ENCODE results near the gene ZP2. TPM values are rescaled to one million over a fixed set of nuclear protein-coding genes. Genes with fewer than 3 reads are reported as not detected.

Gene ZP2
- total and polyA plus RNA-seq, 4 donors, result not detected

DNA sequence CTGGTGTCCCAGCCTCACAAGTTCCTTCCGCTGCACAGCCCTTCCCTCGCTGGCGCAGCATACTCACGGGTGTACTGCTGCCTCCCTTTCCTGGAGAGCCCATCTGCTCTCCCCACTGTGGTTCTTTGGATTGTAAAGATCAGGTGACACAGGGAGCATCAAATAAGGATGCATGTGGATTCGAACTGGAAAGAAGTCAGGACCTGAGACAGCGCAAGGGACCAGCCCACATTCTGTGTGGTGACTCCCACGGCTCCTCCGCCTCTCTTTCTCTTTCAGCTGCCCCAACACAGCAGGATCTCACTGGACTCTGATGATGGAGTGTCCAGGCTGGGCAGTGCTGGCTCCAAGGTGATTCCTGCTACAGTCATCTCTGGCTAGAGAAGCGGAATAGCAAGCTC, 44.8 kb downstream of the ZP2 start:
- Histone ChIP-seq H3K4me3 (ENCODE audit: low read depth in 1 of 3, low read length in 3 of 3) (no peak overlapping the region), H3K36me3 (ENCODE audit: control insufficient read depth in 4 of 4, insufficient read depth in 3 of 4, low read depth in 1 of 4, low read length in 3 of 4) (peaks cover 0 to 2% (median 0%) of the 10 kb centered on the region in 4 donors), H3K27me3 (ENCODE audit: control insufficient read depth in 4 of 4, insufficient read depth in 4 of 4, low read length in 3 of 4) (no peaks in the 10 kb centered on the region), H3K9me3 (ENCODE audit: control insufficient read depth in 4 of 4, low read length in 3 of 4) (no peaks in the 10 kb centered on the region), H3K9ac (ENCODE audit: low read depth in 1 of 2, low read length in 2 of 2) (no peak overlapping the region), H3K27ac (ENCODE audit: low read depth in 1 of 2, low read length in 2 of 2) (no peak overlapping the region), H3K4me1 (ENCODE audit: control insufficient read depth in 4 of 4, insufficient read depth in 4 of 4, low read length in 3 of 4) (peaks cover 0 to 3% (median 0%) of the 10 kb centered on the region in 4 donors)
- no peak for TF ChIP-seq RXRA (IDR thresholded peaks at IDR 0.05)
- no peak for TF ChIP-seq FOXA2 (IDR thresholded peaks at IDR 0.05)
- TF ChIP-seq FOXA1 (IDR thresholded peaks at IDR 0.05), result no peak
- TF ChIP-seq GABPA (IDR thresholded peaks at IDR 0.05 in 1 of 2, conservative IDR thresholded peaks at IDR 0.05 in 1 of 2), result no peak
- no peak for TF ChIP-seq YY1 (IDR thresholded peaks at IDR 0.05)
- TF ChIP-seq, protein P1, sequence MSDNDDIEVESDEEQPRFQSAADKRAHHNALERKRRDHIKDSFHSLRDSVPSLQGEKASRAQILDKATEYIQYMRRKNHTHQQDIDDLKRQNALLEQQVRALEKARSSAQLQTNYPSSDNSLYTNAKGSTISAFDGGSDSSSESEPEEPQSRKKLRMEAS (IDR thresholded peaks at IDR 0.05), result no peak
- 88% methylated on average over 9 of the region's 9 CpGs for WGBS
- no peak for DNase-seq (ENCODE audit: low spot score)

DNA sequence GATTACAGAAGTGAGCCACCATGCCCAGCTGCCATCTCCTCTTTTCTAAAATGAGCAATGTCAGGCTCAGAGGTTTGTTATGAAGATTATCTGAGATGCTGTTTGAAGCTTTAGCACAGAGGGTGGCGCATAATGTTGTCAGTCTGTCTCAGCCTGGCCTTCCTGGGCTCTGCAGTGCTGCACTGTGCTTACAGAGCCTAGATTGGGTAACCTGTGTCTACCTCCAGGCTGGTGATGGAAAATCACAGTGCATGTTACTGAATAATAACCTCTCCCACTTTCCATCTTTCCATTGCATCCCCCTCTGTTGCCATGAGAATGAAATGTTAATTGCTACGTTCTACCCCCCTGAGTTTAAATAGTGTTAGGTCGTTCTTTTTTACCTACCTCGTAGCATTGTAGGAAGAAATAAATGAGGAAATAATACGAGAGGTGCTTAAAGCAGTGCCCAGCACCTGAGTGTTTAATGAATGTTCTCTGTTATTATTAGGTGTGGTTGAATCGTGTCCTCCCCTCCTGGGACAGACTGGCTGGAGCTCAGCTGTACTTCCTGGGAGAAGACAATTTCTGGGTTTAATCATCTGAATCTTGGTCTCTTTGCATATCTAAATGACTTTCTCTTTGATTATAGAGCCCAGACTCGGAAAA, 46.7 kb downstream of the ZP2 start:
- H3K27me3 ChIP-seq (ENCODE audit: control insufficient read depth in 4 of 4, insufficient read depth in 4 of 4, low read length in 3 of 4), result no peaks in the 10 kb centered on the region
- 93% methylated on average over 7 of the region's 7 CpGs for WGBS
- TF ChIP-seq, protein P2, sequence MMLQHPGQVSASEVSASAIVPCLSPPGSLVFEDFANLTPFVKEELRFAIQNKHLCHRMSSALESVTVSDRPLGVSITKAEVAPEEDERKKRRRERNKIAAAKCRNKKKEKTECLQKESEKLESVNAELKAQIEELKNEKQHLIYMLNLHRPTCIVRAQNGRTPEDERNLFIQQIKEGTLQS (IDR thresholded peaks at IDR 0.05), result no peak
- no peak for TF ChIP-seq JUND (IDR thresholded peaks at IDR 0.05)
- no peak for TF ChIP-seq FOXA2 (IDR thresholded peaks at IDR 0.05)
- no peak for TF ChIP-seq YY1 (IDR thresholded peaks at IDR 0.05)
- no peak for TF ChIP-seq TAF1 (conservative IDR thresholded peaks at IDR 0.05)
- H3K9me3 ChIP-seq (ENCODE audit: control insufficient read depth in 4 of 4, low read length in 3 of 4), result no peaks in the 10 kb centered on the region
- no peak overlapping the region for H3K27ac ChIP-seq (ENCODE audit: low read depth in 1 of 2, low read length in 2 of 2)
- H3K4me3 ChIP-seq (ENCODE audit: low read depth in 1 of 3, low read length in 3 of 3), result no peak overlapping the region
- DNase-seq (ENCODE audit: low spot score), result no peak
- H3K36me3 ChIP-seq (ENCODE audit: control insufficient read depth in 4 of 4, insufficient read depth in 3 of 4, low read depth in 1 of 4, low read length in 3 of 4), result no peaks in the 10 kb centered on the region
- H3K4me1 ChIP-seq (ENCODE audit: control insufficient read depth in 4 of 4, insufficient read depth in 4 of 4, low read length in 3 of 4), result peaks cover 0 to 3% (median 0%) of the 10 kb centered on the region in 4 donors
- H3K9ac ChIP-seq (ENCODE audit: low read depth in 1 of 2, low read length in 2 of 2), result no peak overlapping the region

DNA sequence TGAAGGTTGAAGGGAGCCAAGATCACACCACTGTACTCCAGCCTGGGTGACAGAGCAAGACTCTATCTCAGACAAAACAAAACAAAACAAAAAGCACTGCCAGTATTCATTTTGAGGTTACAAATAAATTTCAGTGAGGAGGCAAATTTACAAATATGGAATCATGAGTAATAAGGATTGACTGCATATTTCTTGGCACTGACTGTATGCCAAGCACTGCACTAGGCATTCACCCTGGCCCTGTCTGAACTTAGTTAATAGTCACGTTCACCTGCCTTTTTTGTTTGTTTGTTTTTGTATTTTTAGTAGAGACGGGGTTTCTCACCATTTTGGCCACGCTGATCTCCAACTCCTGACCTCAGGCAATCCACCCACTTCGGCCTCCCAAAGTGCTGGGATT, 47.8 kb downstream of the ZP2 start:
- Histone ChIP-seq H3K9ac (ENCODE audit: low read depth in 1 of 2, low read length in 2 of 2) (no peak overlapping the region), H3K27ac (ENCODE audit: low read depth in 1 of 2, low read length in 2 of 2) (no peak overlapping the region), H3K36me3 (ENCODE audit: control insufficient read depth in 4 of 4, insufficient read depth in 3 of 4, low read depth in 1 of 4, low read length in 3 of 4) (no peaks in the 10 kb centered on the region), H3K27me3 (ENCODE audit: control insufficient read depth in 4 of 4, insufficient read depth in 4 of 4, low read length in 3 of 4) (no peaks in the 10 kb centered on the region), H3K4me3 (ENCODE audit: low read depth in 1 of 3, low read length in 3 of 3) (no peak overlapping the region), H3K4me1 (ENCODE audit: control insufficient read depth in 4 of 4, insufficient read depth in 4 of 4, low read length in 3 of 4) (peaks cover 0 to 10% (median 3%) of the 10 kb centered on the region in 4 donors), H3K9me3 (ENCODE audit: control insufficient read depth in 4 of 4, low read length in 3 of 4) (no peaks in the 10 kb centered on the region)
- no peak for TF ChIP-seq RAD21 (IDR thresholded peaks at IDR 0.05)
- no peak for TF ChIP-seq FOXA1 (IDR thresholded peaks at IDR 0.05)
- TF ChIP-seq NR2F2 (IDR thresholded peaks at IDR 0.05), result no peak
- TF ChIP-seq GABPA (IDR thresholded peaks at IDR 0.05 in 1 of 2, conservative IDR thresholded peaks at IDR 0.05 in 1 of 2), result no peak
- TF ChIP-seq HNF4A (conservative IDR thresholded peaks at IDR 0.05), result no peak
- no peak for TF ChIP-seq FOXA2 (IDR thresholded peaks at IDR 0.05)
- TF ChIP-seq, protein P2 (IDR thresholded peaks at IDR 0.05), result no peak
- WGBS, result 84% methylated on average over 4 of the region's 4 CpGs
- DNase-seq (ENCODE audit: low spot score), result no peak

GRCh38 chr16:21162661-21163151, 48.7 kb downstream of the ZP2 start:
- WGBS, result 66% methylated on average over 7 of the region's 7 CpGs
- peaks cover 0 to 19% (median 5%) of the 10 kb centered on the region in 4 donors for H3K4me1 ChIP-seq (ENCODE audit: control insufficient read depth in 4 of 4, insufficient read depth in 4 of 4, low read length in 3 of 4)
- TF ChIP-seq FOXA1 (IDR thresholded peaks at IDR 0.05) (no peak), HNF4G (IDR thresholded peaks at IDR 0.05) (no peak), JUND (IDR thresholded peaks at IDR 0.05) (no peak), GABPA (IDR thresholded peaks at IDR 0.05 in 1 of 2, conservative IDR thresholded peaks at IDR 0.05 in 1 of 2) (no peak), EGR1 (IDR thresholded peaks at IDR 0.05; ENCODE audit: low read depth in 2 of 2) (no peak), HNF4A (conservative IDR thresholded peaks at IDR 0.05) (no peak), TAF1 (conservative IDR thresholded peaks at IDR 0.05) (no peak), NR2F2 (IDR thresholded peaks at IDR 0.05) (no peak), RAD21 (IDR thresholded peaks at IDR 0.05) (no peak), YY1 (IDR thresholded peaks at IDR 0.05) (no peak), RXRA (IDR thresholded peaks at IDR 0.05) (no peak)
- TF ChIP-seq, protein P2 (IDR thresholded peaks at IDR 0.05), result no peak
- TF ChIP-seq, protein P1 (IDR thresholded peaks at IDR 0.05), result no peak
- TF ChIP-seq, protein P3, sequence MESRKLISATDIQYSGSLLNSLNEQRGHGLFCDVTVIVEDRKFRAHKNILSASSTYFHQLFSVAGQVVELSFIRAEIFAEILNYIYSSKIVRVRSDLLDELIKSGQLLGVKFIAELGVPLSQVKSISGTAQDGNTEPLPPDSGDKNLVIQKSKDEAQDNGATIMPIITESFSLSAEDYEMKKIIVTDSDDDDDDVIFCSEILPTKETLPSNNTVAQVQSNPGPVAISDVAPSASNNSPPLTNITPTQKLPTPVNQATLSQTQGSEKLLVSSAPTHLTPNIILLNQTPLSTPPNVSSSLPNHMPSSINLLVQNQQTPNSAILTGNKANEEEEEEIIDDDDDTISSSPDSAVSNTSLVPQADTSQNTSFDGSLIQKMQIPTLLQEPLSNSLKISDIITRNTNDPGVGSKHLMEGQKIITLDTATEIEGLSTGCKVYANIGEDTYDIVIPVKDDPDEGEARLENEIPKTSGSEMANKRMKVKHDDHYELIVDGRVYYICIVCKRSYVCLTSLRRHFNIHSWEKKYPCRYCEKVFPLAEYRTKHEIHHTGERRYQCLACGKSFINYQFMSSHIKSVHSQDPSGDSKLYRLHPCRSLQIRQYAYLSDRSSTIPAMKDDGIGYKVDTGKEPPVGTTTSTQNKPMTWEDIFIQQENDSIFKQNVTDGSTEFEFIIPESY (IDR thresholded peaks at IDR 0.05), result no peak
- TF ChIP-seq, protein P4, sequence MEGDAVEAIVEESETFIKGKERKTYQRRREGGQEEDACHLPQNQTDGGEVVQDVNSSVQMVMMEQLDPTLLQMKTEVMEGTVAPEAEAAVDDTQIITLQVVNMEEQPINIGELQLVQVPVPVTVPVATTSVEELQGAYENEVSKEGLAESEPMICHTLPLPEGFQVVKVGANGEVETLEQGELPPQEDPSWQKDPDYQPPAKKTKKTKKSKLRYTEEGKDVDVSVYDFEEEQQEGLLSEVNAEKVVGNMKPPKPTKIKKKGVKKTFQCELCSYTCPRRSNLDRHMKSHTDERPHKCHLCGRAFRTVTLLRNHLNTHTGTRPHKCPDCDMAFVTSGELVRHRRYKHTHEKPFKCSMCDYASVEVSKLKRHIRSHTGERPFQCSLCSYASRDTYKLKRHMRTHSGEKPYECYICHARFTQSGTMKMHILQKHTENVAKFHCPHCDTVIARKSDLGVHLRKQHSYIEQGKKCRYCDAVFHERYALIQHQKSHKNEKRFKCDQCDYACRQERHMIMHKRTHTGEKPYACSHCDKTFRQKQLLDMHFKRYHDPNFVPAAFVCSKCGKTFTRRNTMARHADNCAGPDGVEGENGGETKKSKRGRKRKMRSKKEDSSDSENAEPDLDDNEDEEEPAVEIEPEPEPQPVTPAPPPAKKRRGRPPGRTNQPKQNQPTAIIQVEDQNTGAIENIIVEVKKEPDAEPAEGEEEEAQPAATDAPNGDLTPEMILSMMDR (IDR thresholded peaks at IDR 0.05; ENCODE audit: low read depth, low read length, missing input control), result no peak

More at GRCh38 chr16:21162661-21163151, 48.7 kb downstream of the ZP2 start:
- no peaks in the 10 kb centered on the region for H3K36me3 ChIP-seq (ENCODE audit: control insufficient read depth in 4 of 4, insufficient read depth in 3 of 4, low read depth in 1 of 4, low read length in 3 of 4)
- no peak overlapping the region for H3K4me3 ChIP-seq (ENCODE audit: low read depth in 1 of 3, low read length in 3 of 3)
- no peak overlapping the region for H3K9ac ChIP-seq (ENCODE audit: low read depth in 1 of 2, low read length in 2 of 2)
- no peaks in the 10 kb centered on the region for H3K9me3 ChIP-seq (ENCODE audit: control insufficient read depth in 4 of 4, low read length in 3 of 4)
- DNase-seq (ENCODE audit: low spot score), result no peak
- H3K27ac ChIP-seq (ENCODE audit: low read depth in 1 of 2, low read length in 2 of 2), result no peak overlapping the region
- no peaks in the 10 kb centered on the region for H3K27me3 ChIP-seq (ENCODE audit: control insufficient read depth in 4 of 4, insufficient read depth in 4 of 4, low read length in 3 of 4)
